ENCODE results near the gene UGT2A3.

- TF ChIP-seq, protein P1, sequence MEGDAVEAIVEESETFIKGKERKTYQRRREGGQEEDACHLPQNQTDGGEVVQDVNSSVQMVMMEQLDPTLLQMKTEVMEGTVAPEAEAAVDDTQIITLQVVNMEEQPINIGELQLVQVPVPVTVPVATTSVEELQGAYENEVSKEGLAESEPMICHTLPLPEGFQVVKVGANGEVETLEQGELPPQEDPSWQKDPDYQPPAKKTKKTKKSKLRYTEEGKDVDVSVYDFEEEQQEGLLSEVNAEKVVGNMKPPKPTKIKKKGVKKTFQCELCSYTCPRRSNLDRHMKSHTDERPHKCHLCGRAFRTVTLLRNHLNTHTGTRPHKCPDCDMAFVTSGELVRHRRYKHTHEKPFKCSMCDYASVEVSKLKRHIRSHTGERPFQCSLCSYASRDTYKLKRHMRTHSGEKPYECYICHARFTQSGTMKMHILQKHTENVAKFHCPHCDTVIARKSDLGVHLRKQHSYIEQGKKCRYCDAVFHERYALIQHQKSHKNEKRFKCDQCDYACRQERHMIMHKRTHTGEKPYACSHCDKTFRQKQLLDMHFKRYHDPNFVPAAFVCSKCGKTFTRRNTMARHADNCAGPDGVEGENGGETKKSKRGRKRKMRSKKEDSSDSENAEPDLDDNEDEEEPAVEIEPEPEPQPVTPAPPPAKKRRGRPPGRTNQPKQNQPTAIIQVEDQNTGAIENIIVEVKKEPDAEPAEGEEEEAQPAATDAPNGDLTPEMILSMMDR (IDR thresholded peaks at IDR 0.05; ENCODE audit: control extremely low read depth in 1 of 3, insufficient read depth in 1 of 3, low read depth in 1 of 3, low read length in 3 of 3) = no peak
- TF ChIP-seq POLR2A (IDR thresholded peaks at IDR 0.05; ENCODE audit: control extremely low read depth in 1 of 2, low read depth in 2 of 2, low read length in 2 of 2) = no peak
- TF ChIP-seq EP300 (IDR thresholded peaks at IDR 0.05; ENCODE audit: borderline replicate concordance in 1 of 2, low read depth in 2 of 2, low read length in 2 of 2) = no peak
- TF ChIP-seq RNF2 (IDR thresholded peaks at IDR 0.05; ENCODE audit: borderline replicate concordance, low read depth, low read length, missing control alignments, poor library complexity, severe bottlenecking) = no peak
- TF ChIP-seq SIN3A (conservative IDR thresholded peaks at IDR 0.05 in 1 of 2, IDR thresholded peaks at IDR 0.05 in 1 of 2; ENCODE audit: low read depth in 1 of 2, low read length in 2 of 2) = no peak
- no peak for TF ChIP-seq YY1 (IDR thresholded peaks at IDR 0.05; ENCODE audit: low read depth, low read length)
- TF ChIP-seq POLR2AphosphoS5 (IDR thresholded peaks at IDR 0.05; ENCODE audit: low read depth, low read length) = no peak
- TF ChIP-seq CEBPB (IDR thresholded peaks at IDR 0.05; ENCODE audit: low read depth, low read length) = no peak
- TF ChIP-seq SUZ12 (IDR thresholded peaks at IDR 0.05; ENCODE audit: low read length) = no peak
- TF ChIP-seq TAF7 (optimal IDR thresholded peaks at IDR 0.05; ENCODE audit: borderline replicate concordance, low read depth, low read length) = no peak
- TF ChIP-seq KDM1A (IDR thresholded peaks at IDR 0.05; ENCODE audit: borderline replicate concordance, low read length) = no peak
- no peak for TF ChIP-seq CHD1 (IDR thresholded peaks at IDR 0.05; ENCODE audit: low read depth, low read length)
- TF ChIP-seq MAFK (IDR thresholded peaks at IDR 0.05; ENCODE audit: low read depth, low read length) = no peak
These were observed 35.4 kb upstream of the UGT2A3 start for GRCh38 chr4:68987007-68987406.
